HG03439 (cell line): ENCODE data around the gene BRI3BP.

Experiments used
- ATAC-seq: cut with Tn5 transposase; IDR thresholded peaks from one replicate; pipeline ENCODE4 v1.9.1; 2021; ENCODE audit warnings: mild to moderate bottlenecking, moderate library complexity; ENCODE audit not compliant: unreplicated experiment

The BRI3BP gene

GRCh38 chr12:124993626-124994436, at the start of gene BRI3BP:
BRI3BP (plus strand) TSS chr12:124993645; CDS start chr12:124993791, 146 bp downstream.
- peak; percentile 38 for ATAC-seq

- no peak for ATAC-seq
These were observed 47.0 kb upstream of the BRI3BP start for GRCh38 chr12:124946447-124946793.

GRCh38 chr12:124947013-124947412, 46.4 kb upstream of the BRI3BP start:
- no peak for ATAC-seq

- ATAC-seq: no peak
These were observed 45.7 kb upstream of the BRI3BP start for GRCh38 chr12:124947561-124948398.

GRCh38 chr12:124949066-124949465, 44.4 kb upstream of the BRI3BP start:
- ATAC-seq: no peak

- no peak for ATAC-seq
These were observed 43.4 kb upstream of the BRI3BP start for GRCh38 chr12:124949779-124950728.

- ATAC-seq: no peak
These were observed 41.1 kb upstream of the BRI3BP start for GRCh38 chr12:124952295-124952694.

- no peak for ATAC-seq
These were observed 40.6 kb upstream of the BRI3BP start for GRCh38 chr12:124952801-124953200.

- no peak for ATAC-seq
These were observed 39.6 kb upstream of the BRI3BP start for GRCh38 chr12:124953689-124954405.

- ATAC-seq: no peak
These were observed 38.7 kb upstream of the BRI3BP start for GRCh38 chr12:124954771-124955170.

- ATAC-seq: no peak
These were observed 36.9 kb upstream of the BRI3BP start for GRCh38 chr12:124956571-124956970.

GRCh38 chr12:124961055-124961454, 32.4 kb upstream of the BRI3BP start:
- no peak for ATAC-seq

GRCh38 chr12:124963211-124963610, 30.2 kb upstream of the BRI3BP start:
- ATAC-seq: no peak

GRCh38 chr12:124964251-124964650, 29.2 kb upstream of the BRI3BP start:
- ATAC-seq: no peak

GRCh38 chr12:124964836-124965462, 28.5 kb upstream of the BRI3BP start:
- no peak for ATAC-seq

- no peak for ATAC-seq
These were observed 26.3 kb upstream of the BRI3BP start for GRCh38 chr12:124967016-124967739.

GRCh38 chr12:124968656-124969055, 24.8 kb upstream of the BRI3BP start:
- no peak for ATAC-seq

GRCh38 chr12:124970647-124971402, 22.6 kb upstream of the BRI3BP start:
- no peak for ATAC-seq
